H1 (cell line): ENCODE results near the gene PDC. TPM values are rescaled to one million over a fixed set of nuclear protein-coding genes. Genes with fewer than 3 reads are reported as not detected.

Experiments
- CTCF ChIA-PET: fragments of 300-600 bp; sonication (Branson Sonifier 250); formaldehyde crosslinking; loops from one replicate; lab custom pipeline; 2021; ENCODE audit not compliant: partially characterized antibody; lab: Charles Lee
- POLR2A ChIA-PET: fragments of 300-600 bp; sonication (Branson Sonifier 250); formaldehyde crosslinking; loops from one replicate; lab custom pipeline; 2021; ENCODE audit warnings: inconsistent platforms; ENCODE audit not compliant: partially characterized antibody; lab: Charles Lee
- DNase-seq, 2 experiments: peaks; one replicate each; pipeline versions ENCODE4 v3.0.0 to v3.0.0-alpha.2; 2010 to 2022; ENCODE audit warnings: low spot score in 2 of 2, low read depth in 1 of 2, mixed read lengths in 1 of 2
- FAIRE-seq: peaks from 2 replicates; lab custom pipeline; 2011; peaks lifted over from hg19 to GRCh38; lab: Jason Lieb, UNC
- H2AFZ ChIP-seq: 2 replicates; pipeline ENCODE4 v1.8.1; 2012; ENCODE audit warnings: low read length, inconsistent platforms
- H2AK5ac ChIP-seq: 2 replicates; pipeline ENCODE4 v1.6.1; 2013; ENCODE audit warnings: low read depth, low read length
- H2BK120ac ChIP-seq: replicated peaks from 2 replicates; pipeline ENCODE3; 2013; ENCODE audit warnings: low read depth, low read length, inconsistent platforms
- H2BK12ac ChIP-seq: 2 replicates; pipeline ENCODE4 v1.6.1; 2013; ENCODE audit warnings: low read depth, low read length
- H2BK15ac ChIP-seq: 2 replicates; pipeline ENCODE4 v1.6.1; 2013; ENCODE audit warnings: low read length
- H2BK20ac ChIP-seq: 2 replicates; pipeline ENCODE4 v1.6.1; 2013; ENCODE audit warnings: low read length
- H2BK5ac ChIP-seq: 2 replicates; pipeline ENCODE4 v1.6.1; 2013; ENCODE audit warnings: low read depth, low read length
- H3K14ac ChIP-seq: 2 replicates; pipeline ENCODE4 v1.6.1; 2013; ENCODE audit warnings: inconsistent platforms; ENCODE audit not compliant: insufficient read length
- H3K18ac ChIP-seq: 2 replicates; pipeline ENCODE4 v1.6.1; 2013; ENCODE audit warnings: low read length; ENCODE audit errors: extremely low read depth
- H3K23ac ChIP-seq: 2 replicates; pipeline ENCODE4 v1.6.1; 2013; ENCODE audit warnings: inconsistent platforms; ENCODE audit not compliant: insufficient read length
- H3K23me2 ChIP-seq: 2 replicates; pipeline ENCODE4 v1.6.1; 2013; ENCODE audit warnings: low read depth, low read length
- H3K27ac ChIP-seq: 2 replicates; pipeline ENCODE4 v1.6.1; 2011; ENCODE audit warnings: low read depth, low read length, inconsistent platforms
- H3K27me3 ChIP-seq, 4 experiments: replicated peaks in 1 of 4; 1 replicate in 1 of 4; 2 replicates in 3 of 4; pipeline versions ENCODE4 v1.6.1 to v1.8.1; 2011 to 2013; ENCODE audit warnings: low read length in 3 of 4, mild to moderate bottlenecking in 3 of 4, inconsistent platforms in 2 of 4, mixed read lengths in 2 of 4, moderate library complexity in 1 of 4; ENCODE audit not compliant: control insufficient read depth in 3 of 4, insufficient read depth in 3 of 4; ENCODE audit errors: extremely low read depth in 1 of 4
- H3K36me3 ChIP-seq, 4 experiments: 2 replicates each; pipeline versions ENCODE4 v1.6.1 to v1.8.1; 2011 to 2013; ENCODE audit warnings: mild to moderate bottlenecking in 4 of 4, low read length in 3 of 4, moderate library complexity in 2 of 4, control low read depth in 1 of 4, inconsistent platforms in 1 of 4; ENCODE audit not compliant: insufficient read depth in 4 of 4, control insufficient read depth in 2 of 4
- H3K4ac ChIP-seq: replicated peaks from 2 replicates; pipeline ENCODE3; 2013; ENCODE audit warnings: low read length, low read depth, mixed read lengths, inconsistent platforms; ENCODE audit not compliant: insufficient read length
- H3K4me1 ChIP-seq, 4 experiments: replicated peaks in 1 of 4; 1 replicate in 1 of 4; 2 replicates in 3 of 4; pipeline versions ENCODE4 v1.6.1 to v1.8.1; 2011 to 2013; ENCODE audit warnings: low read length in 3 of 4, inconsistent platforms in 2 of 4, mixed read lengths in 1 of 4; ENCODE audit not compliant: insufficient read depth in 4 of 4, control insufficient read depth in 3 of 4
- H3K4me2 ChIP-seq, 2 experiments: 2 replicates each; pipeline versions ENCODE4 v1.6.1 to v1.8.1; 2011 to 2013; ENCODE audit warnings: low read depth in 2 of 2, low read length in 2 of 2, control low read depth in 1 of 2, inconsistent platforms in 1 of 2, mild to moderate bottlenecking in 1 of 2; ENCODE audit not compliant: insufficient read depth in 1 of 2
- H3K4me3 ChIP-seq, 4 experiments: fragments of 200-600, 300-600 bp in 1 of 4; sonication (generic), shearing (Covaris generic), sonication (Bioruptor Twin) in 1 of 4; 2 replicates each; pipeline versions ENCODE4 v1.5.1 to v1.8.1; 2011 to 2016; ENCODE audit warnings: low read length in 4 of 4, low read depth in 3 of 4, control low read depth in 2 of 4, inconsistent platforms in 2 of 4, mild to moderate bottlenecking in 2 of 4, mixed read lengths in 1 of 4, moderate library complexity in 1 of 4; ENCODE audit not compliant: insufficient read depth in 2 of 4; ENCODE audit errors: extremely low read depth in 1 of 4
- H3K56ac ChIP-seq: replicated peaks from 2 replicates; pipeline ENCODE3; 2013; ENCODE audit warnings: low read depth, mild to moderate bottlenecking, mixed read lengths, low read length, inconsistent platforms; ENCODE audit not compliant: insufficient read length
- H3K79me1 ChIP-seq: 2 replicates; pipeline ENCODE4 v1.6.1; 2013; ENCODE audit warnings: low read depth, low read length, control low read depth
- H3K79me2 ChIP-seq, 2 experiments: 2 replicates each; pipeline versions ENCODE4 v1.6.1 to v1.8.1; 2012 to 2013; ENCODE audit warnings: low read length in 2 of 2, mild to moderate bottlenecking in 2 of 2, inconsistent platforms in 1 of 2; ENCODE audit not compliant: insufficient read depth in 2 of 2, control insufficient read depth in 1 of 2
- H3K9ac ChIP-seq, 4 experiments: replicated peaks in 1 of 4; 1 replicate in 1 of 4; 2 replicates in 3 of 4; pipeline versions ENCODE4 v1.6.1 to v1.8.1; 2011 to 2013; ENCODE audit warnings: low read depth in 3 of 4, low read length in 3 of 4, control low read depth in 2 of 4, mild to moderate bottlenecking in 2 of 4, moderate library complexity in 2 of 4, inconsistent platforms in 1 of 4; ENCODE audit errors: extremely low read depth in 1 of 4
- H3K9me3 ChIP-seq, 2 experiments: 2 replicates each; pipeline versions ENCODE4 v1.6.1 to v1.8.1; 2012 to 2013; ENCODE audit warnings: mild to moderate bottlenecking in 2 of 2, moderate library complexity in 2 of 2, control low read depth in 1 of 2, inconsistent platforms in 1 of 2, low read depth in 1 of 2, low read length in 1 of 2, mixed read lengths in 1 of 2; ENCODE audit not compliant: insufficient read depth in 2 of 2
- H4K20me1 ChIP-seq, 2 experiments: replicated peaks in 1 of 2; 2 replicates each; pipeline versions ENCODE3 to v1.8.1; 2011 to 2013; ENCODE audit warnings: inconsistent platforms in 2 of 2, low read length in 2 of 2, mild to moderate bottlenecking in 1 of 2; ENCODE audit not compliant: insufficient read depth in 2 of 2, control insufficient read depth in 1 of 2
- H4K5ac ChIP-seq: 2 replicates; pipeline ENCODE4 v1.6.1; 2013; ENCODE audit warnings: low read length, low read depth, mixed read lengths, inconsistent platforms; ENCODE audit not compliant: insufficient read length
- H4K8ac ChIP-seq: 2 replicates; pipeline ENCODE4 v1.8.0; 2013; ENCODE audit warnings: mild to moderate bottlenecking, moderate library complexity, low read length, inconsistent platforms; ENCODE audit not compliant: insufficient read depth; ENCODE audit errors: extremely low read depth
- H4K91ac ChIP-seq: replicated peaks from 2 replicates; pipeline ENCODE3; 2013; ENCODE audit warnings: low read length, mixed read lengths, inconsistent platforms; ENCODE audit not compliant: insufficient read length
- BACH1 ChIP-seq: IDR thresholded peaks from 2 replicates; pipeline ENCODE4 v1.6.1; 2012; ENCODE audit warnings: low read length, improper control_type of control experiment
- BRCA1 ChIP-seq: IDR thresholded peaks from 2 replicates; pipeline ENCODE4 v1.6.1; 2012; ENCODE audit warnings: low read depth, low read length, improper control_type of control experiment
- EP300 ChIP-seq, 2 experiments: IDR thresholded peaks; 1 replicate in 1 of 2; 2 replicates in 1 of 2; pipeline ENCODE4 v1.6.1; 2011 to 2012; ENCODE audit warnings: low read depth in 2 of 2, low read length in 2 of 2, mild to moderate bottlenecking in 2 of 2, borderline replicate concordance in 1 of 2, inconsistent platforms in 1 of 2, moderate library complexity in 1 of 2
- NRF1 ChIP-seq: IDR thresholded peaks from 2 replicates; pipeline ENCODE4 v1.6.1; 2011; ENCODE audit warnings: mild to moderate bottlenecking, low read depth, low read length, improper control_type of control experiment
- SP2 ChIP-seq: IDR thresholded peaks from 2 replicates; pipeline ENCODE4 v1.6.1; 2012; ENCODE audit warnings: mild to moderate bottlenecking, low read length, inconsistent platforms
- SP4 ChIP-seq: IDR thresholded peaks from 2 replicates; pipeline ENCODE4 v1.6.1; 2012; ENCODE audit warnings: low read length, inconsistent platforms
- SUZ12 ChIP-seq: fragments of 200-600 bp; sonication (generic); IDR thresholded peaks from 2 replicates; pipeline ENCODE4 v1.6.1; 2012; ENCODE audit warnings: mild to moderate bottlenecking, inconsistent platforms, low read length, moderate library complexity, mixed read lengths
- TAF7 ChIP-seq: optimal IDR thresholded peaks from 2 replicates; pipeline ENCODE3; 2011; ENCODE audit warnings: low read depth, mild to moderate bottlenecking, inconsistent platforms, low read length, moderate library complexity, borderline replicate concordance
- TBP ChIP-seq: IDR thresholded peaks from 2 replicates; pipeline ENCODE4 v1.6.1; 2011; ENCODE audit warnings: low read depth, low read length, improper control_type of control experiment
- TCF12 ChIP-seq: IDR thresholded peaks from 2 replicates; pipeline ENCODE4 v1.6.1; 2011; ENCODE audit warnings: low read depth, mild to moderate bottlenecking, low read length
- TEAD4 ChIP-seq: IDR thresholded peaks from 2 replicates; pipeline ENCODE4 v1.6.1; 2012; ENCODE audit warnings: low read depth, low read length, inconsistent platforms, mixed read lengths
- WGBS, 2 experiments: shearing (Covaris generic) in 1 of 2; methylation state at CpG; one replicate each; pipeline versions ENCODE4 v1.1.6 to v1.1.7; 2013 to 2015; ENCODE audit warnings: low lambda C conversion rate in 2 of 2, mixed read lengths in 2 of 2, inconsistent platforms in 1 of 2, low coverage in 1 of 2, missing lambda C conversion rate in 1 of 2; ENCODE audit not compliant: insufficient replicate concordance in 2 of 2, insufficient coverage in 1 of 2, insufficient read length in 1 of 2; ENCODE audit errors: extremely low coverage in 1 of 2, missing lambda C conversion rate in 1 of 2; 5-methylcytosine and 5-hydroxymethylcytosine counted together
- polyA plus RNA-seq, 7 experiments: library from polyadenylated mRNA; depleted of rRNA in 3 of 7; stranded (reverse) in 5 of 7; unstranded in 2 of 7; fragments of >200 nt in 5 of 7; fragments of 200-250 nt in 2 of 7; gene quantifications; 1 replicate in 5 of 7; 2 replicates in 1 of 7; 4 replicates in 1 of 7; pipeline versions ENCODE4 v1.2.1 to v1.2.3, GENCODE V29; 2011 to 2013; ENCODE audit warnings: missing spikeins in 2 of 7, mixed read lengths in 2 of 7
- total RNA-seq: library from RNA; stranded (reverse); fragmentation: NEBNext Ultra II Directional; extraction: Animal tissue kit (Norgen Biotek cat#: 25700); gene quantifications from 2 replicates; pipeline ENCODE4 v1.2.1, GENCODE V29; 2021

Gene PDC
- total and polyA plus RNA-seq, 2 of the 8 experiments (the other 6 are each of a cell fraction or from before 2014, with no cell fraction given): not detected

- no peak for FAIRE-seq
- no peak overlapping the region for H2BK5ac ChIP-seq
These were observed 40.0 kb downstream of the PDC start for GRCh38 chr1:186420923-186421322.

More at GRCh38 chr1:186420923-186421322, 40.0 kb downstream of the PDC start:
- H3K23ac ChIP-seq: no peak overlapping the region
- H4K8ac ChIP-seq: no peak overlapping the region
- WGBS, 2 experiments: 85% methylated on average over 1 of the region's 1 CpG; no CpG with 5 or more reads in 1 of the 2 experiments
- no peak overlapping the region for H3K4me3 ChIP-seq
- no peaks in the 10 kb centered on the region for H3K23me2 ChIP-seq
- H2BK12ac ChIP-seq: no peak overlapping the region
- H2BK15ac ChIP-seq: no peak overlapping the region
- H3K27me3 ChIP-seq: no peaks in the 10 kb centered on the region
- no peak overlapping the region for H2AFZ ChIP-seq
- no peak overlapping the region for H4K5ac ChIP-seq
- no peak overlapping the region for H3K9ac ChIP-seq
- H4K91ac ChIP-seq: no peak overlapping the region
- no peak overlapping the region for H2AK5ac ChIP-seq
- CTCF ChIA-PET: interaction anchor here (0.9 to 1.6 kb wide), 4 partner anchors 12 to 90 kb away, joined by 3 to 4 read pairs (median 4); no protein-coding TSS in a partner anchor
- no peak overlapping the region for H3K4ac ChIP-seq
- H3K4me1 ChIP-seq: no peaks in the 10 kb centered on the region
- no peak overlapping the region for H3K4me2 ChIP-seq
- H3K56ac ChIP-seq: no peak overlapping the region
- POLR2A ChIA-PET: interaction anchor here (1.0 kb wide), 1 partner anchor 100 kb away, joined by 3 read pairs; no protein-coding TSS in a partner anchor
- H3K36me3 ChIP-seq: peaks cover 0 to 26% (median 1%) of the 10 kb centered on the region in 4 experiments; a peak in 6 of 8 replicates
- H2BK120ac ChIP-seq: no peak overlapping the region
- no peaks in the 10 kb centered on the region for H3K79me2 ChIP-seq
- no peak for DNase-seq
- H3K9me3 ChIP-seq: no peaks in the 10 kb centered on the region
- no peak for TF ChIP-seq SP2
- no peak for TF ChIP-seq SUZ12
- TF ChIP-seq BACH1: no peak
- no peak for TF ChIP-seq SP4
- no peak for TF ChIP-seq TAF7
- TF ChIP-seq TCF12: no peak
- no peak for TF ChIP-seq EP300 (IDR thresholded peaks at IDR 0.05; ENCODE audit: borderline replicate concordance in 1 of 2, low read depth in 2 of 2, low read length in 2 of 2)
- no peak for TF ChIP-seq TEAD4
- TF ChIP-seq BRCA1: no peak
- TF ChIP-seq NRF1: no peak
- TF ChIP-seq TBP: no peak
- H3K27ac ChIP-seq: no peak overlapping the region
- no peaks in the 10 kb centered on the region for H3K79me1 ChIP-seq
- no peak overlapping the region for H3K18ac ChIP-seq
- H3K14ac ChIP-seq: no peak overlapping the region
- H4K20me1 ChIP-seq: no peaks in the 10 kb centered on the region
- no peak overlapping the region for H2BK20ac ChIP-seq
